Endodermal cell (in vitro differentiated cells): ENCODE measurements around the gene FZD1. TPM values are rescaled to one million over a fixed set of nuclear protein-coding genes. Genes with fewer than 3 reads are reported as not detected.

ENCODE experiments used
- DNase-seq: peaks from one replicate; pipeline ENCODE4 v3.0.0-alpha.2; 2017
- H3K27ac ChIP-seq: 2 replicates; pipeline ENCODE4 v1.5.1; 2013; ENCODE audit warnings: mild to moderate bottlenecking, low read depth, low read length, moderate library complexity
- H3K27me3 ChIP-seq: 2 replicates; pipeline ENCODE4 v1.6.1; 2013; ENCODE audit warnings: mild to moderate bottlenecking, low read length, moderate library complexity; ENCODE audit not compliant: insufficient read depth, control insufficient read depth, poor library complexity, severe bottlenecking
- H3K36me3 ChIP-seq: 2 replicates; pipeline ENCODE4 v1.7.0; 2013; ENCODE audit warnings: mild to moderate bottlenecking, low read length, moderate library complexity; ENCODE audit not compliant: control insufficient read depth, insufficient read depth
- H3K4me1 ChIP-seq: one replicate; pipeline ENCODE4 v1.7.0; 2013; ENCODE audit warnings: low read length; ENCODE audit not compliant: control insufficient read depth, insufficient read depth
- H3K4me3 ChIP-seq: 2 replicates; pipeline ENCODE4 v1.5.1; 2013; ENCODE audit warnings: mild to moderate bottlenecking, low read length, moderate library complexity
- H3K9ac ChIP-seq: 2 replicates; pipeline ENCODE4 v1.6.1; 2013; ENCODE audit warnings: mild to moderate bottlenecking, low read length, moderate library complexity; ENCODE audit not compliant: poor library complexity, severe bottlenecking; ENCODE audit errors: extremely low read depth
- H3K9me3 ChIP-seq: 2 replicates; pipeline ENCODE4 v1.6.1; 2013; ENCODE audit warnings: mild to moderate bottlenecking, low read length, moderate library complexity; ENCODE audit not compliant: control insufficient read depth
- H3K27ac Mint-ChIP-seq: 2 replicates; pipeline ENCODE4 v1.8.0; 2020; ENCODE audit warnings: mixed read lengths
- H3K27me3 Mint-ChIP-seq: 2 replicates; pipeline ENCODE4 v1.8.0; 2021; ENCODE audit warnings: mild to moderate bottlenecking, mixed read lengths; ENCODE audit not compliant: insufficient read depth
- H3K36me3 Mint-ChIP-seq: 2 replicates; pipeline ENCODE4 v1.8.0; 2020; ENCODE audit warnings: low read depth, mixed read lengths
- H3K4me1 Mint-ChIP-seq: 2 replicates; pipeline ENCODE4 v1.8.0; 2020; ENCODE audit warnings: mixed read lengths
- H3K4me3 Mint-ChIP-seq: 2 replicates; pipeline ENCODE4 v1.8.0; 2020; ENCODE audit warnings: mild to moderate bottlenecking, moderate library complexity, mixed read lengths
- H3K9me3 Mint-ChIP-seq: 2 replicates; pipeline ENCODE4 v1.8.0; 2020; ENCODE audit warnings: mild to moderate bottlenecking, mixed read lengths
- WGBS, 2 experiments: methylation state at CpG; one replicate each; pipeline versions ENCODE4 v1.1.5 to v1.1.7; 2013; ENCODE audit warnings: missing lambda C conversion rate in 2 of 2, mixed read lengths in 1 of 2; ENCODE audit not compliant: insufficient coverage in 1 of 2, insufficient read length in 1 of 2; 5-methylcytosine and 5-hydroxymethylcytosine counted together
- total RNA-seq, 2 donors: library from RNA; stranded (reverse); fragmentation: NEBNext Ultra II Directional in 1 of 2; extraction: Animal tissue kit (Norgen Biotek cat#: 25700) in 1 of 2; gene quantifications; 2 replicates in 1 of 2; 3 replicates in 1 of 2; pipeline ENCODE4 v1.2.1, GENCODE V29; 2021
- TF ChIP-seq, protein P1 (sequence below): fragments of 200-600 bp; sonication (generic); conservative IDR thresholded peaks from 2 replicates; pipeline ENCODE4 v1.5.0; 2021; ENCODE audit warnings: antibody characterized with exemption, mild to moderate bottlenecking

The FZD1 gene
- total RNA-seq, 2 donors from 2014 or later, result 2.5 to 4.7 TPM

DNA sequence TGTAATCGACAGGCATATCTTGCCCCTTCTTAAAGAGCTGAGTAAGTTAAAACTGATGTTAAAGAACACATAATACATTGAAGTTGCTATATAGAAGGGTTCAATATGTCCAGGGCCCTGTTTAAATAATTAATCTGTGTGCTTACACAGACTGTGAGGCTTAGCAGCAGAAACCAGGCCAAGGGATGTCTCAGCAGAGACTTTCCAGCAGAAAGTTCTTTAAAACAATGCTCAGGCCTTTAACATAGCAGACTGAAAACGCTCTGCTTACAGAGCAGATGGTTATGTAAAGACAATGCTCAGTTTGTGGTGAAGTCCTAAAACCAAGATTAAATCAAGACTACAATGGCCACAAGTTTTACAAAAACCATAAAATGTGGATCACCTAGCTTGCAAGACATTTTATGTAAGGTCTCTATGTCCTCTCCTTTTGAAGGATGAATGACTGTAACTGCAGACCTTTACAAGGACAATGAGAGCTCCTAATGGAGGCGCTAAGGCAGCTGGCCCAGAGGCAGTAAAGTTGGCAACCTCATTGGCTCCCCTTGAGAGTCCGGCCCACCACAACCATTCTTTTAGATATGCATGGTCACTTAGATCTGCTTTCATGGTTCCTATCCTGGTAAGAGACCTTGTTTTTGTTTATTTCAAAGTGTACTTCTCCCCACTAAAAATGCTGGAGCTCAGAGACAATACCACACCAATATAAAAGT lies 56.3 kb downstream of the FZD1 start:
- no peaks in the 10 kb centered on the region for H3K9me3 ChIP-seq
- H3K9ac ChIP-seq, result no peak overlapping the region
- no peak overlapping the region for H3K4me3 Mint-ChIP-seq
- DNase-seq, result no peak
- WGBS, 2 experiments, result 90% methylated on average over 3 to 4 of the region's 4 CpGs
- H3K4me3 ChIP-seq, result no peak overlapping the region
- peaks cover 8% of the 10 kb centered on the region for H3K27me3 Mint-ChIP-seq
- no peaks in the 10 kb centered on the region for H3K36me3 ChIP-seq
- H3K27ac Mint-ChIP-seq, result no peak overlapping the region
- peaks cover 8% of the 10 kb centered on the region for H3K4me1 Mint-ChIP-seq
- H3K9me3 Mint-ChIP-seq, result no peaks in the 10 kb centered on the region
- H3K27me3 ChIP-seq, result no peaks in the 10 kb centered on the region
- H3K36me3 Mint-ChIP-seq, result no peaks in the 10 kb centered on the region
- no peak overlapping the region for H3K27ac ChIP-seq
- TF ChIP-seq, protein P1, sequence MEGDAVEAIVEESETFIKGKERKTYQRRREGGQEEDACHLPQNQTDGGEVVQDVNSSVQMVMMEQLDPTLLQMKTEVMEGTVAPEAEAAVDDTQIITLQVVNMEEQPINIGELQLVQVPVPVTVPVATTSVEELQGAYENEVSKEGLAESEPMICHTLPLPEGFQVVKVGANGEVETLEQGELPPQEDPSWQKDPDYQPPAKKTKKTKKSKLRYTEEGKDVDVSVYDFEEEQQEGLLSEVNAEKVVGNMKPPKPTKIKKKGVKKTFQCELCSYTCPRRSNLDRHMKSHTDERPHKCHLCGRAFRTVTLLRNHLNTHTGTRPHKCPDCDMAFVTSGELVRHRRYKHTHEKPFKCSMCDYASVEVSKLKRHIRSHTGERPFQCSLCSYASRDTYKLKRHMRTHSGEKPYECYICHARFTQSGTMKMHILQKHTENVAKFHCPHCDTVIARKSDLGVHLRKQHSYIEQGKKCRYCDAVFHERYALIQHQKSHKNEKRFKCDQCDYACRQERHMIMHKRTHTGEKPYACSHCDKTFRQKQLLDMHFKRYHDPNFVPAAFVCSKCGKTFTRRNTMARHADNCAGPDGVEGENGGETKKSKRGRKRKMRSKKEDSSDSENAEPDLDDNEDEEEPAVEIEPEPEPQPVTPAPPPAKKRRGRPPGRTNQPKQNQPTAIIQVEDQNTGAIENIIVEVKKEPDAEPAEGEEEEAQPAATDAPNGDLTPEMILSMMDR, result no peak
- H3K4me1 ChIP-seq, result no peaks in the 10 kb centered on the region
